HS-5 (cell line): ENCODE results near the gene S100A9.
"Not testable (repeated sequence)": the region's sequence is repeated elsewhere in the genome, so short reads cannot be mapped to it uniquely, and the experiment has no call there.

Source experiments
- DNase-seq: peaks from one replicate; pipeline ENCODE4 v3.0.0-alpha.2; 2012; ENCODE audit warnings: low read depth

S100A9 gene

GRCh38 chr1:153345187-153346076 is 12.2 kb upstream of the S100A9 start:
- no peak for DNase-seq

- DNase-seq: no peak
Observed at GRCh38 chr1:153346077-153346723, 11.5 kb upstream of the S100A9 start.

GRCh38 chr1:153347049-153347448 is 10.6 kb upstream of the S100A9 start:
- not testable (repeated sequence) for DNase-seq

GRCh38 chr1:153347856-153348255 is 9.8 kb upstream of the S100A9 start:
- DNase-seq: no peak

- DNase-seq: no peak
Observed at GRCh38 chr1:153348511-153349362, 8.9 kb upstream of the S100A9 start, which contains the start of gene PGLYRP4. Gene PGLYRP4 (minus strand): TSS chr1:153348841. CDS start chr1:153347932, 909 bp downstream.

GRCh38 chr1:153349363-153350320 is 8.0 kb upstream of the S100A9 start:
- no peak for DNase-seq

GRCh38 chr1:153350321-153350957 is 7.2 kb upstream of the S100A9 start:
- no peak for DNase-seq

- peak; percentile 29 for DNase-seq
Observed at GRCh38 chr1:153352523-153352922, 5.1 kb upstream of the S100A9 start.

- DNase-seq: no peak
Observed at GRCh38 chr1:153353226-153353947, 4.3 kb upstream of the S100A9 start.

- no peak for DNase-seq
Observed at GRCh38 chr1:153354515-153355193, 3.0 kb upstream of the S100A9 start.

GRCh38 chr1:153355445-153356071 is 2.1 kb upstream of the S100A9 start:
- peak; percentile 18 for DNase-seq

GRCh38 chr1:153356392-153357075 is 1.1 kb upstream of the S100A9 start:
- DNase-seq: no peak

GRCh38 chr1:153357076-153357852 is 390 bp upstream of the S100A9 start:
- DNase-seq: no peak

- no peak for DNase-seq
Observed at GRCh38 chr1:153358691-153358975, 979 bp downstream of the S100A9 start.

- DNase-seq: no peak
Observed at GRCh38 chr1:153359241-153359640, 1.6 kb downstream of the S100A9 start.

GRCh38 chr1:153360190-153360589 is 2.5 kb downstream of the S100A9 start:
- DNase-seq: no peak

GRCh38 chr1:153360592-153361479 is 3.2 kb downstream of the S100A9 start:
- no peak for DNase-seq
